ENCODE data around the gene JUNB. TPM values are rescaled to one million over a fixed set of nuclear protein-coding genes. Genes with fewer than 3 reads are reported as not detected.

JUNB gene
- polyA plus RNA-seq, 3 donors, result 32.8 to 50.1 (median 44.2) TPM

- no peak for DNase-seq (ENCODE audit: extremely low read depth in 1 of 11, low read depth in 9 of 11, low spot score in 4 of 11)
Observed at GRCh38 chr19:12833418-12833737, 42.1 kb downstream of the JUNB start.

DNA sequence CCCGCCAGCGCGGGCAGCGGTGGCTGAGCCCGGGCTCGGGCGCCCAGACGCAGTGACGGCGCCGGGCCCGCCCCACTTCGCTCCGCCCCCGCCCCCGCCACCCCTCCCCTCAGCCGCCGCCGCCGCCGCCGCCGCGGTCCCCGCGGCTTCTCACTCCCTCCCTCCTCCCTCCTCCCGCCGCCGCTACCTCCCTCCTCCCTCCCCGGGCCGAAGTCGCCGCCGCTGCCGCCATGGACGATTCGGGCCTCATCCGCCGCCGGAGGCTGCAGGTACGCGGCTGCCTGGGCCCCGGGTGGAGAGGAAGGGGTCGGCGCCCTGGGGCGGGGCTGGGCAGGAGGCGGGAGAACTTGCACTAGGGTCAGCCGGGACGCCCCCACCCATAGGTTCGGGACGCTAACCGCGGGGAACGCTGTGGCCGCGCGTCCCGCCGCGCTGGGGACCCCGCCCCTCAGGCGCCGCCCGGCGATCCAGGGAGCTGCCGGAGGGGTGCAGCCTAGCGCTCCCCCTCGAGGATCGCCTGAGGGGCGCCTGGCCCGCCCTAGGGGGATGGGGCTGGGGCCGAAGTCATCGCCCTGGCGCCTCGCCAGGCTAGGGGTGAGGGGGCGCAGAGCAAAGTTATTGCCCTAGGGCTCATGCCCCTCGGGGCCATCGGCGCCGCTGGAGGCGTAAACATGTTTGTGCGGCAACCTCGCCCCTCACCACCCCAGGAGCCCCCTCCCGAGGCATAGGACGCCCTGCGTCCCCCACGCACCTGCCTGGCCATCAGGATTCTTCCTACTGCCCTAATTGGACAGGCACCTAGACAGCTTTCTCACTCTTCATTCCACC, 42.7 kb downstream of the JUNB start:
- no peak for DNase-seq (ENCODE audit: extremely low read depth in 1 of 11, low read depth in 9 of 11, low spot score in 4 of 11)

GRCh38 chr19:12834566-12834943, 43.3 kb downstream of the JUNB start, which contains the start of gene RTBDN:
TSS of gene RTBDN (minus strand) at chr19:12834579. CDS start at chr19:12829979, 4,600 bp downstream.
- no peak for DNase-seq (ENCODE audit: extremely low read depth in 1 of 11, low read depth in 9 of 11, low spot score in 4 of 11)

DNA sequence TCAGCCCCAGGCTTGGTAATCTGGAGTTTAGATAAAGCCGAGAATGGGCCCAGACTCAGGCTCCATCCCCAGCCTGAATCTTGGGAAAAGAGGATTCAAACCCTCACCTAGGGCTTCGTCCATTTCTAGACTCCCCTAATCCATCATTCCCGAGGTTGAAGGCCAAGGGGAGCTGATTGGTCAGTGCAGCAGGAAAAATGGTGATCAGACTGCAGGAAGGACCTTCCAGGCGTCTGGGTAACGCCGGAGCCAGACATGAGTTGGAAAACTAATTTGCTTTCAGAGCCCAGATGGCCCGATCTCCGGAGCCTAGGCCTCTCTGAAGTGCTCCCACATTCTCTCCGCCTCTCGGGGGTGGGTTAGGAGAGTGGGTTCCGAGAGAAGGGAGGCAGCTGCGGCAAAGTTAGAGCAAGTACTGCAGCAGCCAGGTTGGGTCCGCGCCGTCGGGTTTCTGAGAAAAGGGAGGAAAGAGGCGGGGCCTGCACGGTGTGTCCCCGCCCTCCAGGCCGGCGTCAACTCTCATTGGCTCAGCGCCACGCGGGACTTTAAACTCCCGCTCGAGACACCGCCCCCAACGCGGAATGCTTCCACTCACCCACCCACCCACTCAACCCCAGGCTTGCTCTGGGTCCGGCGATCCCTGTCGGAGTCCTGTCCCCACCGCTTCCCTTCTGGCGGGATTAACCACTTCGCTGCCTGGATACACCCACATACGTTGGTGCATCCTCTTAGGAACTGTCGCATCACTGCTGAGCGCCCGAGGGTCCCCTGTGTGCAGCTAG, 43.9 kb downstream of the JUNB start:
- no peak for DNase-seq (ENCODE audit: extremely low read depth in 1 of 11, low read depth in 9 of 11, low spot score in 4 of 11)

DNA sequence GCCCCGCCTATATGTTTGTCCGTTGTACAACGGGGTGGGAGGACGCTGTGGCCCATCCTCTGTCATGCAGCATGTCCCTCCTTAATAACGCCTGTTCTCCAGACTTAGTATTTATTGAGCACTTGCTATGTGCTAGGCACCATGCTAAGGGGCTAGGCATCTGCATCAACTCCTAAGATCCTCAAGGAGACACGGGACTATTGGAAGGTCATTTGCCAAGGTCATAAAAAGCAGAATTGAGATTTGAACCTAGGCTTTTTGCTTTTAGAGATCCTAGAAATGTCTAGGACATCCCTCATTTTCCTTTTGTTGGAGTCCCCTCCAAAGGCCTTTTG, 45.2 kb downstream of the JUNB start:
- DNase-seq (ENCODE audit: extremely low read depth in 1 of 11, low read depth in 9 of 11, low spot score in 4 of 11), result no peak

- DNase-seq (ENCODE audit: extremely low read depth in 1 of 11, low read depth in 9 of 11, low spot score in 4 of 11), result no peak
Observed at GRCh38 chr19:12837225-12837624, 45.9 kb downstream of the JUNB start.

- no peak for DNase-seq (ENCODE audit: extremely low read depth in 1 of 11, low read depth in 9 of 11, low spot score in 4 of 11)
Observed at GRCh38 chr19:12838182-12838885, 47.0 kb downstream of the JUNB start, which contains the start of gene MAST1. TSS of gene MAST1 (plus strand) at chr19:12838515. CDS start at chr19:12838573, 58 bp downstream.

DNA sequence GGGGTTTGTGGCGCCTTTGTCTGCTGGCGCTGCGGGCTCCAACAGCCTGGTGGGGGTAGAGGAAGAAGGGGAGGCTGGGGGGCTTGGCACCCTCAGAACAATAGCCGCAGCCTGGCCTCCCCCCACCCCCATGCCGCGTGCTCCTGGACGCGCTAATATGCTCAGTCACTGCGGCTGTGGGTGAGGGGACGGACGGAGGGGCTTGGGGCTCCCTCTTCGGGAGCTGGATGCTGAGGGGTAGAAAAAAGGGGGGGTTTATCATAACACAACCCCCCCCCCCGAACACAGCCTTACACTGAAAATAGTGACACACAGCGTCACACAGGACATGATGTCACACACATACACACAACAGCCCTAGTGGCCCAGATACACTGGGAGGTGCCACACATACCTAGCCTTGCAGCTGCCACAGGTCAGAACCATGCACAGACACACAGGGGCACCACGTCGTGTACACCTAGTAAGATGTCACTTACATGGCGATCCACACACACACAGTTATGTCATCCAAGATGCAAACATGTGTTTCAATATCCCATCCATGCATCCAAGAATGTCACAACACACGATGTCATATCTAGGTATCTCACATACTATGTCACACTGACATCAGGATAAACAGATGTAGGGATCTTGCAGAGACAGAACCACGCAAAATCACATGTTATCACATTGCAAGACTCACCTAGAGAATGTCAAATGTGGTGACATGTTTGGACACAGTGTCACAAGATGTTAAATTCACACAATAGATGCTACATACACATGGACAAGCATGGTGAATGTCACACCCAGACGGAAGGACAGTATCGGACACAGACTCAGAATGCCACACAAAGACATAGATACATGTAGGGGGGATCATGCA, 47.8 kb downstream of the JUNB start:
- DNase-seq (ENCODE audit: extremely low read depth in 1 of 11, low read depth in 9 of 11, low spot score in 4 of 11), result no peak

GRCh38 chr19:12840091-12841079, 49.1 kb downstream of the JUNB start:
- peak in 1 of 11 donors; percentile 45 for DNase-seq (ENCODE audit: extremely low read depth in 1 of 11, low read depth in 9 of 11, low spot score in 4 of 11)

- peak in 1 of 11 donors; percentile 49 for DNase-seq (ENCODE audit: extremely low read depth in 1 of 11, low read depth in 9 of 11, low spot score in 4 of 11)
Observed at GRCh38 chr19:12841094-12841493, 49.8 kb downstream of the JUNB start.

DNA sequence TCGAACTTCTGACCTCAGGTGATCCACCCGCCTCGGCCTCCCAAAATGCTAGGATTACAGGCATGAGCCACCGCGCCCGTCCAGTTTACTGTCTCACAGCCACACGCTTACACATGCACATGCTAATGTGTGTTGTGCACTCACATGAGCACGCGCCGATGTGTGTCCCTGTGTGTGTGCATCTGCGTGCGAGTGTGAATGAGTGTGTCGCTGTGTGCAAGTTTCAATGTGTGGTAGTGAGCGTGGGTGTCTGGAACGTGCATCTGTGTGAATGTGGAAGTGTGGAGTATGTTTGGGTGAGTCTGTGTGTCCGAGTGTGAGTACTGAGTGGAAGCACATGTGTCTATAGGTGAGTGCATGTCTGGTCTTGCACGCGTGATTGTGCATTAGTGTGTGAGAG, 51.2 kb downstream of the JUNB start:
- DNase-seq (ENCODE audit: extremely low read depth in 1 of 11, low read depth in 9 of 11, low spot score in 4 of 11), result no peak

Other genes with a start within 250 kb of the JUNB start
- gene ZNF564, start 240.0 kb upstream of the JUNB start, polyA plus RNA-seq (ENCODE audit: insufficient read length in 3 of 3), result 10 to 100 TPM; 12.2 to 13.0 (median 12.5) TPM
- 1 to 10 TPM; 4.3 to 5.0 (median 4.4) TPM for gene ZNF490, start 180.7 kb upstream of the JUNB start, polyA plus RNA-seq (ENCODE audit: insufficient read length in 3 of 3)
- gene ZNF791, start 180.6 kb upstream of the JUNB start, polyA plus RNA-seq (ENCODE audit: insufficient read length in 3 of 3), result 10 to 100 TPM; 20.0 to 26.8 (median 26.7) TPM
- gene MAN2B1, start 124.7 kb upstream of the JUNB start, polyA plus RNA-seq (ENCODE audit: insufficient read length in 3 of 3), result 10 to 100 TPM; 28.6 to 38.1 (median 31.5) TPM
- 10 to 100 TPM; 13.7 to 26.0 (median 17.8) TPM for gene WDR83, start 124.7 kb upstream of the JUNB start, polyA plus RNA-seq (ENCODE audit: insufficient read length in 3 of 3)
- gene DHPS, start 109.6 kb upstream of the JUNB start, polyA plus RNA-seq (ENCODE audit: insufficient read length in 3 of 3), result 100 to 1,000 TPM in 1 of 3 donors, 10 to 100 TPM in 2; 68.5 to 103 (median 83.0) TPM
- gene GNG14, start 103.5 kb upstream of the JUNB start, polyA plus RNA-seq (ENCODE audit: insufficient read length in 3 of 3), result under 1 TPM in 2 of 3 donors, not detected in 1; 0.45 to 0.55 TPM
- 10 to 100 TPM; 12.2 to 17.0 (median 15.1) TPM for gene FBXW9, start 94.9 kb upstream of the JUNB start, polyA plus RNA-seq (ENCODE audit: insufficient read length in 3 of 3)
- 10 to 100 TPM; 66.7 to 81.9 (median 79.3) TPM for gene TNPO2, start 67.6 kb upstream of the JUNB start, polyA plus RNA-seq (ENCODE audit: insufficient read length in 3 of 3)
- 100 to 1,000 TPM; 150 to 204 (median 184) TPM for gene TRIR, start 56.8 kb upstream of the JUNB start, polyA plus RNA-seq (ENCODE audit: insufficient read length in 3 of 3)
- gene GET3, start 54.0 kb upstream of the JUNB start, polyA plus RNA-seq (ENCODE audit: insufficient read length in 3 of 3), result 10 to 100 TPM; 76.6 to 94.6 (median 82.7) TPM
- gene BEST2, start 39.7 kb upstream of the JUNB start, polyA plus RNA-seq (ENCODE audit: insufficient read length in 3 of 3), result under 1 TPM; 0.08 to 0.13 (median 0.09) TPM
- 10 to 100 TPM; 43.8 to 89.3 (median 56.4) TPM for gene HOOK2, start 15.9 kb upstream of the JUNB start, polyA plus RNA-seq (ENCODE audit: insufficient read length in 3 of 3)
- gene PRDX2, start 10.3 kb downstream of the JUNB start, polyA plus RNA-seq (ENCODE audit: insufficient read length in 3 of 3), result 100 to 1,000 TPM; 283 to 360 (median 327) TPM
- 1 to 10 TPM; 4.7 to 9.0 (median 6.7) TPM for gene THSD8, start 10.6 kb downstream of the JUNB start, polyA plus RNA-seq (ENCODE audit: insufficient read length in 3 of 3)
- 10 to 100 TPM; 29.4 to 44.1 (median 34.0) TPM for gene RNASEH2A, start 15.1 kb downstream of the JUNB start, polyA plus RNA-seq (ENCODE audit: insufficient read length in 3 of 3)
- gene RTBDN, start 43.1 kb downstream of the JUNB start, polyA plus RNA-seq (ENCODE audit: insufficient read length in 3 of 3), result under 1 TPM in 1 of 3 donors, not detected in 2; 0.14 TPM
- 1 to 10 TPM; 1.0 to 1.3 (median 1.1) TPM for gene MAST1, start 47.0 kb downstream of the JUNB start, polyA plus RNA-seq (ENCODE audit: insufficient read length in 3 of 3)
- 10 to 100 TPM; 10.2 to 12.6 (median 11.7) TPM for gene DNASE2, start 90.0 kb downstream of the JUNB start, polyA plus RNA-seq (ENCODE audit: insufficient read length in 3 of 3)
- under 1 TPM; 0.27 to 0.59 (median 0.32) TPM for gene KLF1, start 95.7 kb downstream of the JUNB start, polyA plus RNA-seq (ENCODE audit: insufficient read length in 3 of 3)
- gene GCDH, start 99.7 kb downstream of the JUNB start, polyA plus RNA-seq (ENCODE audit: insufficient read length in 3 of 3), result 10 to 100 TPM; 31.9 to 38.3 (median 33.4) TPM
- gene SYCE2, start 127.8 kb downstream of the JUNB start, polyA plus RNA-seq (ENCODE audit: insufficient read length in 3 of 3), result 1 to 10 TPM; 3.0 to 4.5 (median 3.1) TPM
- gene FARSA, start 142.2 kb downstream of the JUNB start, polyA plus RNA-seq (ENCODE audit: insufficient read length in 3 of 3), result 10 to 100 TPM; 41.2 to 58.6 (median 52.8) TPM
- 100 to 1,000 TPM; 842 to 975 (median 894) TPM for gene CALR, start 147.1 kb downstream of the JUNB start, polyA plus RNA-seq (ENCODE audit: insufficient read length in 3 of 3)
- gene RAD23A, start 154.4 kb downstream of the JUNB start, polyA plus RNA-seq (ENCODE audit: insufficient read length in 3 of 3), result 10 to 100 TPM; 63.4 to 87.5 (median 85.0) TPM
- gene GADD45GIP1, start 165.7 kb downstream of the JUNB start, polyA plus RNA-seq (ENCODE audit: insufficient read length in 3 of 3), result 10 to 100 TPM; 27.4 to 45.9 (median 40.6) TPM
- gene DAND5, start 178.1 kb downstream of the JUNB start, polyA plus RNA-seq (ENCODE audit: insufficient read length in 3 of 3), result under 1 TPM in 2 of 3 donors, not detected in 1; 0.07 to 0.18 TPM
- 10 to 100 TPM; 12.0 to 21.6 (median 21.3) TPM for gene NFIX, start 204.0 kb downstream of the JUNB start, polyA plus RNA-seq (ENCODE audit: insufficient read length in 3 of 3)